ENCODE data around the gene SLIT2. TPM values are rescaled to one million over a fixed set of nuclear protein-coding genes. Genes with fewer than 3 reads are reported as not detected.

The SLIT2 gene
- total and polyA plus RNA-seq, 4 donors = 64.1 to 84.7 (median 67.8) TPM

- Histone ChIP-seq H3K27me3 (ENCODE audit: control insufficient read depth, insufficient read depth, low read length) (peaks cover 30% of the 10 kb centered on the region), H3K9me3 (ENCODE audit: control insufficient read depth, insufficient read depth, low read length) (no peaks in the 10 kb centered on the region), H3K4me3 (ENCODE audit: low read depth, low read length) (peak overlapping the region; percentile 75), H3K27ac (ENCODE audit: low read depth, low read length) (peak overlapping the region; percentile 47), H3K4me1 (ENCODE audit: control insufficient read depth, insufficient read depth, low read length) (peaks cover 37% of the 10 kb centered on the region), H3K36me3 (ENCODE audit: control insufficient read depth, insufficient read depth, low read length) (no peaks in the 10 kb centered on the region)
- peak in 2 of 6 donors; percentile 58 to 71 for DNase-seq (ENCODE audit: low read depth in 4 of 6, low spot score in 6 of 6)
- under 1% methylated on average over 55 of the region's 55 CpGs for WGBS (ENCODE audit: insufficient coverage)
These were observed 1.1 kb downstream of the SLIT2 start for GRCh38 chr4:20252656-20253282.

DNA sequence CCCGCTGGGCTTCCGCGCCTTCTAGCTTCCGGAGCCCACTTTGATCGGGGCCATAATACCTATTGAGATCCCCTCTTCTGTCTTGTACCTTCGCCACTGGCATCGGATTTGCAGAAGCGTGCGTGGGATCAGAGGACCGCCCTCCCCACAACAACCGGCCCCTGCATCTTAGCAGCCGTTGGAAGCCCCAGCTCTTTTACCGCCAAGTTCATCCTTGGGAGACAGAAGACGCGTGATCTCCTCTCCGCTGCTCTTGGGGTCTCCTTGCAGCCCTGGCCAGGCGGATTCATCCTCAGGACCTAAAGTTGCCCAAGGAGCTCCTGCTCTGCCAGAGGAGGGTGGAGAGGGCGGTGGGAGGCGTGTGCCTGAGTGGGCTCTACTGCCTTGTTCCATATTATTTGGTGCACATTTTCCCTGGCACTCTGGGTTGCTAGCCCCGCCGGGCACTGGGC lies 1.6 kb downstream of the SLIT2 start:
- under 1% methylated on average over 21 of the region's 21 CpGs for WGBS (ENCODE audit: insufficient coverage)
- Histone ChIP-seq H3K4me1 (ENCODE audit: control insufficient read depth, insufficient read depth, low read length) (peaks cover 37% of the 10 kb centered on the region), H3K4me3 (ENCODE audit: low read depth, low read length) (peak overlapping the region; percentile 75), H3K36me3 (ENCODE audit: control insufficient read depth, insufficient read depth, low read length) (no peaks in the 10 kb centered on the region), H3K27ac (ENCODE audit: low read depth, low read length) (peak overlapping the region; percentile 47), H3K9me3 (ENCODE audit: control insufficient read depth, insufficient read depth, low read length) (no peaks in the 10 kb centered on the region), H3K27me3 (ENCODE audit: control insufficient read depth, insufficient read depth, low read length) (peaks cover 30% of the 10 kb centered on the region)
- peak in 2 of 6 donors; percentile 47 to 49 for DNase-seq (ENCODE audit: low read depth in 4 of 6, low spot score in 6 of 6)

- peak in 2 of 6 donors; percentile 61 to 62 for DNase-seq (ENCODE audit: low read depth in 4 of 6, low spot score in 6 of 6)
- peaks cover 37% of the 10 kb centered on the region for H3K4me1 ChIP-seq (ENCODE audit: control insufficient read depth, insufficient read depth, low read length)
These were observed 2.2 kb downstream of the SLIT2 start for GRCh38 chr4:20253735-20254409.

GRCh38 chr4:20254511-20255250 lies 3.0 kb downstream of the SLIT2 start:
- H3K27ac ChIP-seq (ENCODE audit: low read depth, low read length) = peak overlapping the region; percentile 47

More at GRCh38 chr4:20253735-20254409, 2.2 kb downstream of the SLIT2 start:
- no peaks in the 10 kb centered on the region for H3K9me3 ChIP-seq (ENCODE audit: control insufficient read depth, insufficient read depth, low read length)
- H3K36me3 ChIP-seq (ENCODE audit: control insufficient read depth, insufficient read depth, low read length) = no peaks in the 10 kb centered on the region
- WGBS (ENCODE audit: insufficient coverage) = 0% methylated on average over 37 of the region's 43 CpGs
- H3K4me3 ChIP-seq (ENCODE audit: low read depth, low read length) = peak overlapping the region; percentile 75
- H3K27me3 ChIP-seq (ENCODE audit: control insufficient read depth, insufficient read depth, low read length) = peaks cover 30% of the 10 kb centered on the region
- H3K27ac ChIP-seq (ENCODE audit: low read depth, low read length) = peak overlapping the region; percentile 47

DNA sequence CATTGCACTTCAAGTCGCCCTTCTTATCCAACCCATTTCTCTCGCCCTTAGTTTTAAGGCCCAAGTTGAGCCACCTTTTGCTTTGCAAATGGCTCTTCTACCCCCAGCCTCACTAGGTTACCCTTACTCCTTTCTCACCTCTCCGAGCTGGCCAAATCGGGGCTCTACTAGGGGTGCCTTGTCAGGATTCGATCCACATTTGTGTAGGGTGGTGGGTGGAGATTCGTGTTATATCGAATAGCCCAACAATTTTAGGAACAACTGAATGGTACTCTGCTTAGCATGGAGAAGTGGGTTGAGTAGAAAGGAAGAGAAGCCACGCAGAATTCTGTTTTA lies 3.5 kb downstream of the SLIT2 start:
- Histone ChIP-seq H3K4me3 (ENCODE audit: low read depth, low read length) (peak overlapping the region; percentile 75), H3K4me1 (ENCODE audit: control insufficient read depth, insufficient read depth, low read length) (peaks cover 37% of the 10 kb centered on the region), H3K36me3 (ENCODE audit: control insufficient read depth, insufficient read depth, low read length) (no peaks in the 10 kb centered on the region), H3K27ac (ENCODE audit: low read depth, low read length) (peak overlapping the region; percentile 47), H3K27me3 (ENCODE audit: control insufficient read depth, insufficient read depth, low read length) (peaks cover 30% of the 10 kb centered on the region), H3K9me3 (ENCODE audit: control insufficient read depth, insufficient read depth, low read length) (no peaks in the 10 kb centered on the region)
- WGBS (ENCODE audit: insufficient coverage) = 23% methylated on average over 6 of the region's 8 CpGs
- peak in 1 of 6 donors; percentile 40 for DNase-seq (ENCODE audit: low read depth in 4 of 6, low spot score in 6 of 6)

More at GRCh38 chr4:20254511-20255250, 3.0 kb downstream of the SLIT2 start:
- H3K4me1 ChIP-seq (ENCODE audit: control insufficient read depth, insufficient read depth, low read length) = peaks cover 37% of the 10 kb centered on the region
- peaks cover 30% of the 10 kb centered on the region for H3K27me3 ChIP-seq (ENCODE audit: control insufficient read depth, insufficient read depth, low read length)
- DNase-seq (ENCODE audit: low read depth in 4 of 6, low spot score in 6 of 6) = peak in 3 of 6 donors; percentile 36 to 76 (median 67)
- no peaks in the 10 kb centered on the region for H3K9me3 ChIP-seq (ENCODE audit: control insufficient read depth, insufficient read depth, low read length)
- under 1% methylated on average over 70 of the region's 72 CpGs for WGBS (ENCODE audit: insufficient coverage)
- H3K36me3 ChIP-seq (ENCODE audit: control insufficient read depth, insufficient read depth, low read length) = no peaks in the 10 kb centered on the region
- peak overlapping the region; percentile 75 for H3K4me3 ChIP-seq (ENCODE audit: low read depth, low read length)

GRCh38 chr4:20255823-20256222 lies 4.1 kb downstream of the SLIT2 start:
- Histone ChIP-seq H3K4me3 (ENCODE audit: low read depth, low read length) (peak overlapping the region; percentile 75), H3K9me3 (ENCODE audit: control insufficient read depth, insufficient read depth, low read length) (no peaks in the 10 kb centered on the region), H3K4me1 (ENCODE audit: control insufficient read depth, insufficient read depth, low read length) (peaks cover 37% of the 10 kb centered on the region), H3K27me3 (ENCODE audit: control insufficient read depth, insufficient read depth, low read length) (peaks cover 30% of the 10 kb centered on the region), H3K27ac (ENCODE audit: low read depth, low read length) (peak overlapping the region; percentile 25), H3K36me3 (ENCODE audit: control insufficient read depth, insufficient read depth, low read length) (no peaks in the 10 kb centered on the region)
- WGBS (ENCODE audit: insufficient coverage) = 47% methylated on average over 2 of the region's 4 CpGs
- DNase-seq (ENCODE audit: low read depth in 4 of 6, low spot score in 6 of 6) = peak in 1 of 6 donors; percentile 28

DNA sequence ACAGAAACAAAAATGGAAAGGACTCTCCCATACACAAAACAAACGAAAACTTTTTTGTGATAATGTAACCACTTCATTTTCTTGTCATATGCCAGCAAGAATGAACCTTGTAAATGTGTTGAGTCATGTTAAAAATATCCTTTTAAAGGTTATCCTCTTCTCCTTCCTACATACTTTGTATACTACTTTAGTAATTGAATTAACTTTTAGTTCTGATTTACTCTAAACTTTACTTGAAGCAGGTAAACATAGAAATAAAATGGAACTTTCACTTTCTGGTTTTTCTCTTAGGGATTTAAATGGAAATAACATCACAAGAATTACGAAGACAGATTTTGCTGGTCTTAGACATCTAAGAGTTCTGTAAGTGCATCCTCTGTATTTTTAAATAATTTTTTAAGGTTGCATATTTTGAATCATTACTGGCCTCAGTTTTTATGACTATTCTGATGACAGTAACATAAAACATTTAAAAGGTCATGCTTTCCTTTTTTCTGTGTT lies 4.7 kb downstream of the SLIT2 start:
- Histone ChIP-seq H3K4me1 (ENCODE audit: control insufficient read depth, insufficient read depth, low read length) (peaks cover 34% of the 10 kb centered on the region), H3K4me3 (ENCODE audit: low read depth, low read length) (peak overlapping the region; percentile 75), H3K36me3 (ENCODE audit: control insufficient read depth, insufficient read depth, low read length) (no peaks in the 10 kb centered on the region), H3K27me3 (ENCODE audit: control insufficient read depth, insufficient read depth, low read length) (peaks cover 30% of the 10 kb centered on the region), H3K27ac (ENCODE audit: low read depth, low read length) (no peak overlapping the region), H3K9me3 (ENCODE audit: control insufficient read depth, insufficient read depth, low read length) (no peaks in the 10 kb centered on the region)
- WGBS (ENCODE audit: insufficient coverage) = no CpG with 5 or more reads among the region's 2 CpGs
- DNase-seq (ENCODE audit: low read depth in 4 of 6, low spot score in 6 of 6) = no peak

- Histone ChIP-seq H3K9me3 (ENCODE audit: control insufficient read depth, insufficient read depth, low read length) (no peaks in the 10 kb centered on the region), H3K27me3 (ENCODE audit: control insufficient read depth, insufficient read depth, low read length) (peaks cover 12% of the 10 kb centered on the region), H3K36me3 (ENCODE audit: control insufficient read depth, insufficient read depth, low read length) (no peaks in the 10 kb centered on the region), H3K27ac (ENCODE audit: low read depth, low read length) (no peak overlapping the region), H3K4me1 (ENCODE audit: control insufficient read depth, insufficient read depth, low read length) (peaks cover 6% of the 10 kb centered on the region), H3K4me3 (ENCODE audit: low read depth, low read length) (no peak overlapping the region)
- DNase-seq (ENCODE audit: low read depth in 4 of 6, low spot score in 6 of 6) = no peak
These were observed 8.0 kb downstream of the SLIT2 start for GRCh38 chr4:20259707-20260106.

DNA sequence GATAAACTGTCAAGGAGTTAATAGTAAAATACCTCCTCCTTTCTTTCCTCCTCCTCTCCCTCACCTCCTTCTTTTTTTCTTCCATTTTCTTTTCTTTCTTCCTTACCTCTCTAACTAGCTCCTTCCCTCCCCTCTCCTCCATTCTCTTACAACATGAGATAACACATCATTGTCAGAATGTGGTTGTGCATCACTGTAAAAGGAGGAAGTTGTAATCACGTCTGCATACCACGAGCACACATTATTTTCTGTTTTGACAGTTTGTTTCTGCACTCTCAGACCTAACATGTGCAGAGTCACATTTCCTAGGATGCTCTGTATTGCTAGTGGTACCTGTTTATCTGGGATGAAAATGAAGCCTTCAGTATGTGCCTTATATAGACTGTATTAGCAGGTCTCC lies 9.1 kb downstream of the SLIT2 start:
- peaks cover 4% of the 10 kb centered on the region for H3K27me3 ChIP-seq (ENCODE audit: control insufficient read depth, insufficient read depth, low read length)
- H3K4me1 ChIP-seq (ENCODE audit: control insufficient read depth, insufficient read depth, low read length) = no peaks in the 10 kb centered on the region
- no CpG with 5 or more reads among the region's 2 CpGs for WGBS (ENCODE audit: insufficient coverage)

More for the DNA sequence above, 9.1 kb downstream of the SLIT2 start:
- Histone ChIP-seq H3K9me3 (ENCODE audit: control insufficient read depth, insufficient read depth, low read length) (no peaks in the 10 kb centered on the region), H3K4me3 (ENCODE audit: low read depth, low read length) (no peak overlapping the region), H3K36me3 (ENCODE audit: control insufficient read depth, insufficient read depth, low read length) (no peaks in the 10 kb centered on the region), H3K27ac (ENCODE audit: low read depth, low read length) (no peak overlapping the region)
- DNase-seq (ENCODE audit: low read depth in 4 of 6, low spot score in 6 of 6) = no peak

Measured in spinal cord (tissue), 10 donors.